ENCODE results near the gene INTS11.

- TF ChIP-seq CTCF (conservative IDR thresholded peaks at IDR 0.05) (no peak), ZFX (IDR thresholded peaks at IDR 0.05) (no peak)
Measured at GRCh38 chr1:1340791-1341548, 16.5 kb upstream of the INTS11 start.
